ENCODE results near the gene GOSR1.

DNA sequence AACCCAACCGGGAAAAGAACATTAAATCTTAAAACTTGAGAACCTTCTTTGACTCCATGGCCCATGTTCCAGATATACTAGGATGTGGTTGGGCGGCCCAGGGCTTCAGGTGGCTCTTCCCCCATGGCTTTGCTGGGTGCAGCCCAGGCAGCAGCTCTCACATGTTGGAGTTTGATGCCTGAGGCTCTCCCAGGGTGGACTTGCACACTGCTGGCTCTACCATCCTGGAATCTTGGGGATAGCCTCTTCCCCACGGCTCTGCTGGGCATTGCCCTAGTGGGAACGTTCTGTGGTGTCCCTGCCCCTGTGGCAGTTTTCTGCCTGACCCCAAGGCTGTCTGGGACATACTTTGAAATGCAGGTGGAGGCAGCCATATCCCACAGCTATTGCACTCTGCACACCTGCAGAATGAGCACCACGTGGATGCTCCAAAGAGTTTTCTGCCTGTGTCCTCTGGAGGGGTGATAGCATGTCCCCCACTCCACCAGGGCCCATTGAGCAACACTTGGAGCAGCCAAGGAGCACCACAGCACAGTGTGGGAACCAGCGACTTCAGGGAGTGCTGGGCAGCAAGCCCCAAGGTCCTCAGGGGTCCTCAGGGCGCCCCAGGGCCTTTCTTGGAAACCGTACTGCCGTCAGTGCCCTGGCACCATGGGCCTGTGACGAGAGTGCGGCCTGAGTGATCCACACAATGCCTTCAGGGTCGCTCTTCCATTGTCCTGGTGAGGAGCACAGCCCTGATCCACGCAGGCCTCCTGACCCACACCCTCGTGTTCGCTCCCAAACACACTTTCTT is 70.8 kb downstream of the GOSR1 start:
- TF ChIP-seq POLR2A (IDR thresholded peaks at IDR 0.05) = no peak
- TF ChIP-seq, protein P1, sequence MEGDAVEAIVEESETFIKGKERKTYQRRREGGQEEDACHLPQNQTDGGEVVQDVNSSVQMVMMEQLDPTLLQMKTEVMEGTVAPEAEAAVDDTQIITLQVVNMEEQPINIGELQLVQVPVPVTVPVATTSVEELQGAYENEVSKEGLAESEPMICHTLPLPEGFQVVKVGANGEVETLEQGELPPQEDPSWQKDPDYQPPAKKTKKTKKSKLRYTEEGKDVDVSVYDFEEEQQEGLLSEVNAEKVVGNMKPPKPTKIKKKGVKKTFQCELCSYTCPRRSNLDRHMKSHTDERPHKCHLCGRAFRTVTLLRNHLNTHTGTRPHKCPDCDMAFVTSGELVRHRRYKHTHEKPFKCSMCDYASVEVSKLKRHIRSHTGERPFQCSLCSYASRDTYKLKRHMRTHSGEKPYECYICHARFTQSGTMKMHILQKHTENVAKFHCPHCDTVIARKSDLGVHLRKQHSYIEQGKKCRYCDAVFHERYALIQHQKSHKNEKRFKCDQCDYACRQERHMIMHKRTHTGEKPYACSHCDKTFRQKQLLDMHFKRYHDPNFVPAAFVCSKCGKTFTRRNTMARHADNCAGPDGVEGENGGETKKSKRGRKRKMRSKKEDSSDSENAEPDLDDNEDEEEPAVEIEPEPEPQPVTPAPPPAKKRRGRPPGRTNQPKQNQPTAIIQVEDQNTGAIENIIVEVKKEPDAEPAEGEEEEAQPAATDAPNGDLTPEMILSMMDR (IDR thresholded peaks at IDR 0.05) = no peak

All from thyroid gland (tissue), 4 donors.